GM12892 (cell line): ENCODE measurements around the gene RALGAPA2.

Experiments
- POLR2A ChIP-seq: IDR thresholded peaks from 2 replicates; pipeline ENCODE4 v1.6.1; 2011; ENCODE audit warnings: low read depth, low read length, control low read depth
- POLR2AphosphoS5 ChIP-seq: IDR thresholded peaks from 2 replicates; pipeline ENCODE4 v1.6.1; 2011; ENCODE audit warnings: low read depth, low read length, control low read depth

DNA sequence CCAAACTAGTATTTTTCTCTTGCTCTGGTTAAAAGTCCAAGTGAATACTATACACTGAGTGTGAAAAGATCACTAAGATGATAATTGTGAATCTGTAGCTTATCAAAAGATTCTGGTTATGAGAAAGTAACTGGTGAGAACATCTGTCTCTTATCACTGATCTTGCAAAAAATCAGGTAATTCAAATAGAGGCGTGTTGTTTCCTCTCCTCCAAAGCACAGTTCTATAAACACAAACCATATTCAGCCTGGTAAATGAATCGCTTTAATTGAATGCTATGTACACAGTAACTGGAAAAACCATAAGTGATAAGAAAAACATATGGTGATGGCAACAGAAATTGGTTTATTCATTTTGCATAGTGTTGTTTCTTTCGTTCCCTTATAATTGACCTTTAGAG, 161.0 kb downstream of the RALGAPA2 start:
- TF ChIP-seq POLR2A, result no peak
- no peak for TF ChIP-seq POLR2AphosphoS5
